H1 (cell line): Measurements from ENCODE around the gene C10orf120. TPM values are rescaled to one million over a fixed set of nuclear protein-coding genes. Genes with fewer than 3 reads are reported as not detected.

Experiments
- CTCF ChIA-PET: fragments of 300-600 bp; sonication (Branson Sonifier 250); formaldehyde crosslinking; loops from one replicate; lab custom pipeline; 2021; ENCODE audit not compliant: partially characterized antibody; lab: Charles Lee
- POLR2A ChIA-PET: fragments of 300-600 bp; sonication (Branson Sonifier 250); formaldehyde crosslinking; loops from one replicate; lab custom pipeline; 2021; ENCODE audit warnings: inconsistent platforms; ENCODE audit not compliant: partially characterized antibody; lab: Charles Lee
- DNase-seq, 2 experiments: peaks; one replicate each; pipeline versions ENCODE4 v3.0.0 to v3.0.0-alpha.2; 2010 to 2022; ENCODE audit warnings: low spot score in 2 of 2, low read depth in 1 of 2, mixed read lengths in 1 of 2
- FAIRE-seq: peaks from 2 replicates; lab custom pipeline; 2011; peaks lifted over from hg19 to GRCh38; lab: Jason Lieb, UNC
- H2AFZ ChIP-seq: 2 replicates; pipeline ENCODE4 v1.8.1; 2012; ENCODE audit warnings: low read length, inconsistent platforms
- H2AK5ac ChIP-seq: 2 replicates; pipeline ENCODE4 v1.6.1; 2013; ENCODE audit warnings: low read depth, low read length
- H2BK120ac ChIP-seq: replicated peaks from 2 replicates; pipeline ENCODE3; 2013; ENCODE audit warnings: low read depth, low read length, inconsistent platforms
- H2BK12ac ChIP-seq: 2 replicates; pipeline ENCODE4 v1.6.1; 2013; ENCODE audit warnings: low read depth, low read length
- H2BK15ac ChIP-seq: 2 replicates; pipeline ENCODE4 v1.6.1; 2013; ENCODE audit warnings: low read length
- H2BK20ac ChIP-seq: 2 replicates; pipeline ENCODE4 v1.6.1; 2013; ENCODE audit warnings: low read length
- H2BK5ac ChIP-seq: 2 replicates; pipeline ENCODE4 v1.6.1; 2013; ENCODE audit warnings: low read depth, low read length
- H3K14ac ChIP-seq: 2 replicates; pipeline ENCODE4 v1.6.1; 2013; ENCODE audit warnings: inconsistent platforms; ENCODE audit not compliant: insufficient read length
- H3K18ac ChIP-seq: 2 replicates; pipeline ENCODE4 v1.6.1; 2013; ENCODE audit warnings: low read length; ENCODE audit errors: extremely low read depth
- H3K23ac ChIP-seq: 2 replicates; pipeline ENCODE4 v1.6.1; 2013; ENCODE audit warnings: inconsistent platforms; ENCODE audit not compliant: insufficient read length
- H3K23me2 ChIP-seq: 2 replicates; pipeline ENCODE4 v1.6.1; 2013; ENCODE audit warnings: low read depth, low read length
- H3K27ac ChIP-seq: 2 replicates; pipeline ENCODE4 v1.6.1; 2011; ENCODE audit warnings: low read depth, low read length, inconsistent platforms
- H3K27me3 ChIP-seq, 4 experiments: replicated peaks in 1 of 4; 1 replicate in 1 of 4; 2 replicates in 3 of 4; pipeline versions ENCODE4 v1.6.1 to v1.8.1; 2011 to 2013; ENCODE audit warnings: low read length in 3 of 4, mild to moderate bottlenecking in 3 of 4, inconsistent platforms in 2 of 4, mixed read lengths in 2 of 4, moderate library complexity in 1 of 4; ENCODE audit not compliant: control insufficient read depth in 3 of 4, insufficient read depth in 3 of 4; ENCODE audit errors: extremely low read depth in 1 of 4
- H3K36me3 ChIP-seq, 4 experiments: 2 replicates each; pipeline versions ENCODE4 v1.6.1 to v1.8.1; 2011 to 2013; ENCODE audit warnings: mild to moderate bottlenecking in 4 of 4, low read length in 3 of 4, moderate library complexity in 2 of 4, control low read depth in 1 of 4, inconsistent platforms in 1 of 4; ENCODE audit not compliant: insufficient read depth in 4 of 4, control insufficient read depth in 2 of 4
- H3K4ac ChIP-seq: replicated peaks from 2 replicates; pipeline ENCODE3; 2013; ENCODE audit warnings: low read length, low read depth, mixed read lengths, inconsistent platforms; ENCODE audit not compliant: insufficient read length
- H3K4me1 ChIP-seq, 4 experiments: replicated peaks in 1 of 4; 1 replicate in 1 of 4; 2 replicates in 3 of 4; pipeline versions ENCODE4 v1.6.1 to v1.8.1; 2011 to 2013; ENCODE audit warnings: low read length in 3 of 4, inconsistent platforms in 2 of 4, mixed read lengths in 1 of 4; ENCODE audit not compliant: insufficient read depth in 4 of 4, control insufficient read depth in 3 of 4
- H3K4me2 ChIP-seq, 2 experiments: 2 replicates each; pipeline versions ENCODE4 v1.6.1 to v1.8.1; 2011 to 2013; ENCODE audit warnings: low read depth in 2 of 2, low read length in 2 of 2, control low read depth in 1 of 2, inconsistent platforms in 1 of 2, mild to moderate bottlenecking in 1 of 2; ENCODE audit not compliant: insufficient read depth in 1 of 2
- H3K4me3 ChIP-seq, 4 experiments: fragments of 200-600, 300-600 bp in 1 of 4; sonication (generic), shearing (Covaris generic), sonication (Bioruptor Twin) in 1 of 4; 2 replicates each; pipeline versions ENCODE4 v1.5.1 to v1.8.1; 2011 to 2016; ENCODE audit warnings: low read length in 4 of 4, low read depth in 3 of 4, control low read depth in 2 of 4, inconsistent platforms in 2 of 4, mild to moderate bottlenecking in 2 of 4, mixed read lengths in 1 of 4, moderate library complexity in 1 of 4; ENCODE audit not compliant: insufficient read depth in 2 of 4; ENCODE audit errors: extremely low read depth in 1 of 4
- H3K56ac ChIP-seq: replicated peaks from 2 replicates; pipeline ENCODE3; 2013; ENCODE audit warnings: low read depth, mild to moderate bottlenecking, mixed read lengths, low read length, inconsistent platforms; ENCODE audit not compliant: insufficient read length
- H3K79me1 ChIP-seq: 2 replicates; pipeline ENCODE4 v1.6.1; 2013; ENCODE audit warnings: low read depth, low read length, control low read depth
- H3K79me2 ChIP-seq, 2 experiments: 2 replicates each; pipeline versions ENCODE4 v1.6.1 to v1.8.1; 2012 to 2013; ENCODE audit warnings: low read length in 2 of 2, mild to moderate bottlenecking in 2 of 2, inconsistent platforms in 1 of 2; ENCODE audit not compliant: insufficient read depth in 2 of 2, control insufficient read depth in 1 of 2
- H3K9ac ChIP-seq, 4 experiments: replicated peaks in 1 of 4; 1 replicate in 1 of 4; 2 replicates in 3 of 4; pipeline versions ENCODE4 v1.6.1 to v1.8.1; 2011 to 2013; ENCODE audit warnings: low read depth in 3 of 4, low read length in 3 of 4, control low read depth in 2 of 4, mild to moderate bottlenecking in 2 of 4, moderate library complexity in 2 of 4, inconsistent platforms in 1 of 4; ENCODE audit errors: extremely low read depth in 1 of 4
- H3K9me3 ChIP-seq, 2 experiments: 2 replicates each; pipeline versions ENCODE4 v1.6.1 to v1.8.1; 2012 to 2013; ENCODE audit warnings: mild to moderate bottlenecking in 2 of 2, moderate library complexity in 2 of 2, control low read depth in 1 of 2, inconsistent platforms in 1 of 2, low read depth in 1 of 2, low read length in 1 of 2, mixed read lengths in 1 of 2; ENCODE audit not compliant: insufficient read depth in 2 of 2
- H4K20me1 ChIP-seq, 2 experiments: replicated peaks in 1 of 2; 2 replicates each; pipeline versions ENCODE3 to v1.8.1; 2011 to 2013; ENCODE audit warnings: inconsistent platforms in 2 of 2, low read length in 2 of 2, mild to moderate bottlenecking in 1 of 2; ENCODE audit not compliant: insufficient read depth in 2 of 2, control insufficient read depth in 1 of 2
- H4K5ac ChIP-seq: 2 replicates; pipeline ENCODE4 v1.6.1; 2013; ENCODE audit warnings: low read length, low read depth, mixed read lengths, inconsistent platforms; ENCODE audit not compliant: insufficient read length
- H4K8ac ChIP-seq: 2 replicates; pipeline ENCODE4 v1.8.0; 2013; ENCODE audit warnings: mild to moderate bottlenecking, moderate library complexity, low read length, inconsistent platforms; ENCODE audit not compliant: insufficient read depth; ENCODE audit errors: extremely low read depth
- H4K91ac ChIP-seq: replicated peaks from 2 replicates; pipeline ENCODE3; 2013; ENCODE audit warnings: low read length, mixed read lengths, inconsistent platforms; ENCODE audit not compliant: insufficient read length
- BACH1 ChIP-seq: IDR thresholded peaks from 2 replicates; pipeline ENCODE4 v1.6.1; 2012; ENCODE audit warnings: low read length, improper control_type of control experiment
- CBX5 ChIP-seq: fragments of 300-800, 300-1000 bp; sonication (generic); IDR thresholded peaks from 2 replicates; pipeline ENCODE4 v1.7.1; 2016; ENCODE audit warnings: antibody characterized with exemption, low read length, low read depth
- EP300 ChIP-seq, 2 experiments: IDR thresholded peaks; 1 replicate in 1 of 2; 2 replicates in 1 of 2; pipeline ENCODE4 v1.6.1; 2011 to 2012; ENCODE audit warnings: low read depth in 2 of 2, low read length in 2 of 2, mild to moderate bottlenecking in 2 of 2, borderline replicate concordance in 1 of 2, inconsistent platforms in 1 of 2, moderate library complexity in 1 of 2
- KDM4A ChIP-seq: IDR thresholded peaks from one replicate; pipeline ENCODE4 v1.7.1; 2012; ENCODE audit warnings: low read depth, mild to moderate bottlenecking, moderate library complexity, low read length, inconsistent platforms; ENCODE audit not compliant: severe bottlenecking
- POU5F1 ChIP-seq: IDR thresholded peaks from 2 replicates; pipeline ENCODE4 v1.6.1; 2011; ENCODE audit warnings: low read depth, mild to moderate bottlenecking, low read length, moderate library complexity
- SIX5 ChIP-seq: IDR thresholded peaks from 2 replicates; pipeline ENCODE4 v1.6.1; 2011; ENCODE audit warnings: mild to moderate bottlenecking, low read depth, low read length
- TAF1 ChIP-seq: IDR thresholded peaks from 2 replicates; pipeline ENCODE4 v1.6.1; 2011; ENCODE audit warnings: mild to moderate bottlenecking, low read depth, low read length
- WGBS, 2 experiments: shearing (Covaris generic) in 1 of 2; methylation state at CpG; one replicate each; pipeline versions ENCODE4 v1.1.6 to v1.1.7; 2013 to 2015; ENCODE audit warnings: low lambda C conversion rate in 2 of 2, mixed read lengths in 2 of 2, inconsistent platforms in 1 of 2, low coverage in 1 of 2, missing lambda C conversion rate in 1 of 2; ENCODE audit not compliant: insufficient replicate concordance in 2 of 2, insufficient coverage in 1 of 2, insufficient read length in 1 of 2; ENCODE audit errors: extremely low coverage in 1 of 2, missing lambda C conversion rate in 1 of 2; 5-methylcytosine and 5-hydroxymethylcytosine counted together
- polyA plus RNA-seq, 7 experiments: library from polyadenylated mRNA; depleted of rRNA in 3 of 7; stranded (reverse) in 5 of 7; unstranded in 2 of 7; fragments of >200 nt in 5 of 7; fragments of 200-250 nt in 2 of 7; gene quantifications; 1 replicate in 5 of 7; 2 replicates in 1 of 7; 4 replicates in 1 of 7; pipeline versions ENCODE4 v1.2.1 to v1.2.3, GENCODE V29; 2011 to 2013; ENCODE audit warnings: missing spikeins in 2 of 7, mixed read lengths in 2 of 7
- total RNA-seq: library from RNA; stranded (reverse); fragmentation: NEBNext Ultra II Directional; extraction: Animal tissue kit (Norgen Biotek cat#: 25700); gene quantifications from 2 replicates; pipeline ENCODE4 v1.2.1, GENCODE V29; 2021
- TF ChIP-seq, protein P1 (sequence below): IDR thresholded peaks from 2 replicates; pipeline ENCODE4 v1.6.1; 2012; ENCODE audit warnings: inconsistent platforms

C10orf120 gene
- total and polyA plus RNA-seq, 2 of the 8 experiments (the other 6 are each of a cell fraction or from before 2014, with no cell fraction given): not detected

DNA sequence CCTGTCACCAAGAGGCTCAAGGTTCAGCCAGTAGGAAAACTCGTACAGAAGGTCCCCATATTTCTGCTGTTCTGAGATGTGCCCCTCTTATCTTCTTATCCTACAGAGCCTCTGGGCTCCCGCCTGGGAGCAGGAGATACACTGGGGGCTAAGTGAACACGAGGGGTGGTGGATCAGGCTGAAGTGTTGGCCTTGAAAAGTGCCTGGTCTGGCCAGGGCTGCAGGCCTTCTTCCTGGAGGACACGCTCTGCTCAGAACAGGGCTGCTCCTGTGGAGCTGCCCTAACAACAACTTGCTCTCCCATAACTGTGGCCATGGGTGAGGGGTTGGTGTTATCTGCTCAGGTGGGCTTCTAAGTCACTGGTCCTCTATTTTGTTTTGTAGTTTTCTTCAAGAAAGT lies 33.7 kb downstream of the C10orf120 start:
- Histone ChIP-seq H4K20me1 (no peaks in the 10 kb centered on the region), H3K4me2 (no peak overlapping the region), H2BK12ac (no peak overlapping the region), H3K56ac (no peak overlapping the region), H3K9ac (no peak overlapping the region), H2BK15ac (no peak overlapping the region), H3K14ac (no peak overlapping the region), H2AK5ac (no peak overlapping the region), H3K23me2 (no peaks in the 10 kb centered on the region), H4K5ac (no peak overlapping the region), H2BK20ac (no peak overlapping the region), H4K91ac (no peak overlapping the region), H3K79me2 (no peaks in the 10 kb centered on the region), H3K9me3 (no peaks in the 10 kb centered on the region), H3K27ac (no peak overlapping the region), H2BK5ac (no peak overlapping the region), H3K36me3 (no peaks in the 10 kb centered on the region), H3K4me1 (0 out of 7 replicates have a peak, but pooled peaks cover 0 to 2% (median 0%) of the 10 kb centered on the region in 4 experiments), H3K4me3 (no peak overlapping the region), H3K4ac (no peak overlapping the region), H3K79me1 (no peaks in the 10 kb centered on the region), H2BK120ac (no peak overlapping the region), H3K27me3 (no peaks in the 10 kb centered on the region), H2AFZ (no peak overlapping the region), H3K18ac (no peak overlapping the region), H4K8ac (no peak overlapping the region), H3K23ac (no peak overlapping the region)
- FAIRE-seq (no peak), DNase-seq (no peak)
- ChIA-PET POLR2A (no interaction called here), CTCF (interaction anchor here (0.7 kb wide), 1 partner anchor 27 kb away, joined by 3 read pairs; no protein-coding TSS in a partner anchor)
- TF ChIP-seq BACH1 (no peak), SIX5 (no peak), TAF1 (no peak), CBX5 (no peak), EP300 (IDR thresholded peaks at IDR 0.05; ENCODE audit: borderline replicate concordance in 1 of 2, low read depth in 2 of 2, low read length in 2 of 2) (no peak), POU5F1 (no peak), KDM4A (no peak)
- TF ChIP-seq, protein P1, sequence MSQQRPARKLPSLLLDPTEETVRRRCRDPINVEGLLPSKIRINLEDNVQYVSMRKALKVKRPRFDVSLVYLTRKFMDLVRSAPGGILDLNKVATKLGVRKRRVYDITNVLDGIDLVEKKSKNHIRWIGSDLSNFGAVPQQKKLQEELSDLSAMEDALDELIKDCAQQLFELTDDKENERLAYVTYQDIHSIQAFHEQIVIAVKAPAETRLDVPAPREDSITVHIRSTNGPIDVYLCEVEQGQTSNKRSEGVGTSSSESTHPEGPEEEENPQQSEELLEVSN: no peak
- 88% methylated on average over 4 of the region's 4 CpGs; no CpG with 5 or more reads in 1 of the 2 experiments for WGBS, 2 experiments
